RWPE1 (cell line): ENCODE measurements around the gene AGPAT4.

Experiments used
- CTCF ChIA-PET: fragments of 350-600 bp; sonication (Branson Sonifier 250); formaldehyde crosslinking; extraction: SDS; loops from one replicate; lab custom pipeline; 2021; lab: Yijun Ruan, JAX
- POLR2A ChIA-PET: fragments of 400-600 bp; formaldehyde crosslinking; extraction: SDS; loops from one replicate; lab custom pipeline; 2020; ENCODE audit warnings: antibody characterized with exemption; ENCODE audit not compliant: low non-redundant PET; lab: Yijun Ruan, JAX
- DNase-seq: peaks from one replicate; pipeline ENCODE4 v3.0.0; 2012; ENCODE audit warnings: low spot score
- H3K27ac ChIP-seq: fragments of 450-650 bp; 2 replicates; pipeline ENCODE4 v1.5.1; 2017
- TF ChIP-seq, protein P1 (sequence below): fragments of 450-650 bp; conservative IDR thresholded peaks from 2 replicates; pipeline ENCODE4 v1.5.1; 2017; ENCODE audit warnings: low read depth, mild to moderate bottlenecking

Gene AGPAT4

DNA sequence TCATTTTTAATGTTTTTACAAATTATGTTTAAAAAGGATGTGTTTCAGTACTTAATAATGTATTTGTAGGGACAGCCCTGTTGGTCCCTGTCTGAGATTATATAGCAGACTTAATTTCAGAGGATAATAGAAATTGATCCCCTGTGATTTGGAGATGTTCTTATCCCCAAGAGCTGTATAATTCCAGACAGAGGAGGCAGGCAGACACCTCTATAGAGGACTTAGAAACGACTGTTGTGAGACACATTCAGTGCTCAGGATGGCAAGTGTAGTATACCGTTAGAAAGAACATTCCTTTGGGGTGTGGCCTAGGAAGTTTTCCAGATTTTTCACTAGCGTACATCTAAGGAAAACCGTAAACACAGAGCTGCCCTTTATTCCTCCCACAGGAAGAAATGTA is 164.5 kb downstream of the AGPAT4 start:
- DNase-seq: no peak
- ChIA-PET CTCF (interaction anchor here (0.9 kb wide), 1 partner anchor 847 kb away, joined by 4 read pairs; no protein-coding TSS in a partner anchor), POLR2A (no interaction called here)
- TF ChIP-seq, protein P1, sequence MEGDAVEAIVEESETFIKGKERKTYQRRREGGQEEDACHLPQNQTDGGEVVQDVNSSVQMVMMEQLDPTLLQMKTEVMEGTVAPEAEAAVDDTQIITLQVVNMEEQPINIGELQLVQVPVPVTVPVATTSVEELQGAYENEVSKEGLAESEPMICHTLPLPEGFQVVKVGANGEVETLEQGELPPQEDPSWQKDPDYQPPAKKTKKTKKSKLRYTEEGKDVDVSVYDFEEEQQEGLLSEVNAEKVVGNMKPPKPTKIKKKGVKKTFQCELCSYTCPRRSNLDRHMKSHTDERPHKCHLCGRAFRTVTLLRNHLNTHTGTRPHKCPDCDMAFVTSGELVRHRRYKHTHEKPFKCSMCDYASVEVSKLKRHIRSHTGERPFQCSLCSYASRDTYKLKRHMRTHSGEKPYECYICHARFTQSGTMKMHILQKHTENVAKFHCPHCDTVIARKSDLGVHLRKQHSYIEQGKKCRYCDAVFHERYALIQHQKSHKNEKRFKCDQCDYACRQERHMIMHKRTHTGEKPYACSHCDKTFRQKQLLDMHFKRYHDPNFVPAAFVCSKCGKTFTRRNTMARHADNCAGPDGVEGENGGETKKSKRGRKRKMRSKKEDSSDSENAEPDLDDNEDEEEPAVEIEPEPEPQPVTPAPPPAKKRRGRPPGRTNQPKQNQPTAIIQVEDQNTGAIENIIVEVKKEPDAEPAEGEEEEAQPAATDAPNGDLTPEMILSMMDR: no peak
- no peak overlapping the region for H3K27ac ChIP-seq

DNA sequence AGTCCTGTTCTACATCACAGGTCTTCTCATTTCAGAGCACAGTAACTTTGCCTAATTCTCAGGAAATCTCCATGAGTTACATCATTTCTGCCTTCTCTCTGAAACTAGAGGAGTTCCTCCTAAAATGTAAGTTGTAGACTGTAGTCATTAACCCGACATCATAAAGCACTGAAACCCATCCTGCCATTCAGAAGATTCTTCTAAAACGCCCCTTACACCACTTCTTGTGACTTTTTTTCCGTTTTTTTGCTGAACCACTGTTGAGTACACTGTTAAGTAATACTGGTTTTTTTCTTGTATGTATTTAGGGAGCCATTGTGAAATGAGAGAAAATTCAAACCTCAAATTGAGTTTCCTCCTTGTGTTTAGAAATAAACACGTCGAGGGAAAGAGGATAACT is 164.9 kb downstream of the AGPAT4 start:
- CTCF ChIA-PET: interaction anchor here (0.9 kb wide), 1 partner anchor 847 kb away, joined by 4 read pairs; no protein-coding TSS in a partner anchor
- POLR2A ChIA-PET: no interaction called here
- TF ChIP-seq, protein P1: no peak
- no peak overlapping the region for H3K27ac ChIP-seq
- no peak for DNase-seq

DNA sequence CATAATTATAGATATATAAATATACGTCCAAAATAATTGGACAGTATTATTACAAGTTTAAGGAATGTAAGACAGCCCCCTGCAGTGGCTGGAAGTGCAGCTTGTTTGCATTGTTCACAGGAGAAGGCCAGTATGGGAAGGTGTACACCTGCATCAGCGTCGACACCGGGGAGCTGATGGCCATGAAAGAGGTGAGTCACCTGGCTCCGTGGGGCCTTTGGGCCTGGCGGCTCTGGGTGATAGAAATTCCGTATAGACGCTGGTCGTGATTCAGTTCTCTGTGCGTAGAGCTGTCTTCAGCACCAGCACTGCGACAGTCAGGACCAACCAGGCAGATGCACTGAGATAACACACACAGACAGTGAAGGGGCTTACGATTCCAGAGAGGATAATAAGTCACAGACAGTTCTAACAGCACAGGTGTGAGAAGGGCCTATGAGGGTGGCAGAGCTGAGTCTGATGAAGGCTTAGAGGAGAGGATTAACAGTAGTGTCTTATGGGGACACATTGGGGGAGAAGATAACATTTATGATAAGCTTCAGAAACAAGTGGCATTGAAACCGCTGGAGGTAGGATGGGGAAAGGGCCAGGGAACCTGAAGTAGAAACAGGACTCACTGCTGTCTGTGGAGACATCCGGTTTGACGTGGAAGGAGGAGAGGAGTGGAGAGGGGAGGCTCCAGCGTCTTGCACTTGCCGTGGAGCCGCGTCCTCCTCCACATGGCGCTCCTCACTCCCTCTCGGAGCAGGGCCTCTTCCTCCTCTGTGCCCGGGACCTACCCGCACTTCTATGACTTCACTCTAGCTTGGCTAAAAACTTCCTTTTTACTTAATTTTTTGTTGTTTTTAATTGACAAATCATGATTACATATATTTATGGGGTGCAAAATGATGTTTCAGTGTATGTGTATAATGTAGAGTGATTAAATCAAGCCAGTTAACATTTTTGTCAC is 165.8 kb downstream of the AGPAT4 start:
- CTCF ChIA-PET: interaction anchor here (0.6 kb wide), 1 partner anchor 261 kb away, joined by 3 read pairs; no protein-coding TSS in a partner anchor
- H3K27ac ChIP-seq: no peak overlapping the region
- no peak for DNase-seq
- POLR2A ChIA-PET: no interaction called here
- TF ChIP-seq, protein P1: no peak

DNA sequence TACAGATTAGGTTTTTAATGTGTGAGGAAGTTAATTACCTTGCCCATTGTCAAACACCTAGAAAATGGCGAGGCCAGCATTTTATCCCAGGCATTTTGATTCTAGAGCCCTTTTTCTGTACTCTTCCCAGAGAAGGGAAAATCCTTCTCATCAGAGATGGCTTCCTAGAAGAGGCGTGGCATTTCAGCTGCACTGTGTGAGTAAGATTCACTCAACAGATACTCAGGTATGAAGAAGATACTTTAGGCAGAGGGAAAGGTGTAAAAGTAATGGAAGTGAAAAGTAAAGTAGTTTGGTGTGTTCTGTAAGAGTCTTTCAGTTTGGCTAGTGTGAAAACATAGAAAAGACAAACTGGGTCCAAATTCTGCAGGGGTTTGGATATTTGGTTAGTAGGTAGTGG is 168.5 kb downstream of the AGPAT4 start:
- TF ChIP-seq, protein P1: no peak
- ChIA-PET CTCF (interaction anchor here (0.7 kb wide), 1 partner anchor 14 kb away, joined by 3 read pairs; no protein-coding TSS in a partner anchor), POLR2A (no interaction called here)
- H3K27ac ChIP-seq: no peak overlapping the region
- DNase-seq: no peak

DNA sequence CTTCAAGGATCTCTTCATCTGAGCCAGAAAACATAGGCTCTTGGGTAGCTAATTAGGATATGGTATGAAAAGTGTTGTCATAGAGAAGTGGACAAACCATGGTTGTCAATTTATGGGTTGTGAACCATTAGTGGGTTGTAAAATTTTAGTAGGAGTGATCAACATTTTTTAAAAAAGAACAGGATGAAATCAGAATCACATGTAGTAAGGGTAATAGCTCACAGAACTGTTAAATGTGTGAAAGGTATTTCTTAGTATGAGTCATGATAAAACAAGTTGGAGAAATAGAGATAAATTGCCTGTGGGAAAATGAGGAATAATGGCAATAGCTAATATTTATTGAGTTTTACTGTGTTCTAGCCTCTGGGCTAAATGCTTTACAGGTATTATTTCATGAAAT is 168.9 kb downstream of the AGPAT4 start:
- POLR2A ChIA-PET: no interaction called here
- CTCF ChIA-PET: interaction anchor here (0.7 kb wide), 1 partner anchor 13 kb away, joined by 3 read pairs; no protein-coding TSS in a partner anchor
- no peak overlapping the region for H3K27ac ChIP-seq
- DNase-seq: no peak
- TF ChIP-seq, protein P1: no peak

DNA sequence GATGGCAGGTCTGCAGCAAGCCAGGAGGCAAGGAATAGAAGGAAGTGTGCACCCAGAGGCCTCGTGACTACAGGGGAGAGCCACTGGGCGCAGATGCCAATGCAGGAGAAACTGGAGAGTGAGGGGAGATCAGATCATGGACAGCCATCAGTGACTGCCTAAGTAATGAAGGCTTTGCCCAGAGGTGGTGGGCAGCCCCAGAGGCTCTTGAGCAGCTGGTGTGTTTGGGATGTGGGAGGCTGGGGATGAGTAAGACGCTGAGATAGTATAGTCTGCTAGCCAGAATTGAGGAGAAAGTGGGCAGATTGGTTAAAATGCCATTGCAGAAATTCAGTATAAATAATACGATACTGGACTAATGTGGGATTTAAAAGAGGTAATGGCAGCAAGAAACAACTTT is 170.4 kb downstream of the AGPAT4 start:
- DNase-seq: no peak
- ChIA-PET POLR2A (no interaction called here), CTCF (no interaction called here)
- no peak overlapping the region for H3K27ac ChIP-seq
- TF ChIP-seq, protein P1: no peak
